GM19372 (cell line): ENCODE measurements around the gene ZC3H12C.
"Not testable (repeated sequence)": the region's sequence is repeated elsewhere in the genome, so short reads cannot be mapped to it uniquely, and the experiment has no call there.

ENCODE experiments used
- ATAC-seq: cut with Tn5 transposase; IDR thresholded peaks from one replicate; pipeline ENCODE4 v1.9.1; 2021; ENCODE audit warnings: mild to moderate bottlenecking, low read depth, moderate library complexity; ENCODE audit not compliant: unreplicated experiment

The ZC3H12C gene

GRCh38 chr11:110092515-110093406 is at the start of gene ZC3H12C:
Gene ZC3H12C, plus strand, starts transcription at chr11:110093392. Its CDS starts 20 bp downstream, at chr11:110093412.
- peak; percentile 57 for ATAC-seq

- ATAC-seq = no peak
These were observed 48.8 kb upstream of the ZC3H12C start for GRCh38 chr11:110044226-110044968.

DNA sequence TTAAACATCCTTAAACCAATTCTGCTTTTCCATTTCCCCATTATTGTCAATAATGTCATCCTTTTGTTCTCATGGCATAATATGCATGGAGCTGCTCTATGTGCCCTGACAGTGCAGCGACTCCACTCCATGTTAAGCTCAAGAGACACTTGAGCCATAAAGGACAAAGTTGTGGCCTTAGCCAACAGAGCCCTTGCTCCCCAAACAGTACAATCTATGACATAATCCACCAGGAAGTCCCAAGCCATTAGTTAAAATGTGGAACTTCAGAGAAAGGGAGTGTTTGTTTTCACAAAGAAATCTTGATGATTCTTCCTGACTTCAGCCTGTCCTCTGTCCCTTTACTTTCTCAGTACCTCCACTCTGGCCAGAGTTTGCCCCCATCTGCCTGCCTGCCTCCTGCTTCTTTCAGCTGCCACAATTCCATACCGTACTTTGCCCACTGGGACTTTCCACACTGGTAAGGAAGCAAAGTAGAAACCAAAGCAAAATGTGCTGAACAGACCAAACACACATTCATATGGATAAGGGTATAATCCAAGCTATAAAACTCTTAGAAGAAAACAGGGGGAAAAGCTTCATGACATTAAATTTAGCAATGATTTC is 46.3 kb upstream of the ZC3H12C start:
- ATAC-seq = no peak

DNA sequence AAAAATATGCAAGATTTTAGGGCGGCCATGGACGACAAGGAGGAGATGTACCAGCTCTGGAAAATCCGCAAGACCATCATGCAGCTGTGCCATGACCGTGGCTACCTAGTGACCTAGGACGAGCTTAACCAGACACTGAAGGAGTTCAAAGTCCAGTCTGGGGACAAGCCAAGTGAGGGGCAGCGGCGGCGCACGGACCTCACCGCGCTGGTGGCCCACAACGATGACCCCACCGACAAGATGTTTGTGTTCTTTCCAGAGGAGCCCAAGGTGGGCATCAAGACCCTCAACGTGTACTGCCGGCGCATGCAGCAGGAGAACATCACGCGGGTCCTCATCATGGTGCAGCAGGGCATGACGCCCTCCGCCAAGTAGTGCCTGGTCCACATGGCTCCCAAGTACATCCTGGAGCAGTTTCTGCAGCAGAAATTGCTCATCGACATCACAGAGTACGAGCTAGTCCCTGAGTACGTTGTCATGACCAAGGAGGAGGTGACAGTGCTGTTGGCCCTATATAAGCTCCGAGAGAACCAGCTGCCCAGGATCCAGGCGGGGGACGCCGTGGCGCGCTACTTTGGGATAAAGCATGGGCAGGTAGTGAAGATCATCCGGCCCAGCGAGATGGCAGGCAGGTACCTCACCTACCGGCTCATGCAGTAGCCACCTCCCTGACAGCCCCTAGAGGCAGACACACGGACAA is 43.5 kb upstream of the ZC3H12C start:
- ATAC-seq = no peak

DNA sequence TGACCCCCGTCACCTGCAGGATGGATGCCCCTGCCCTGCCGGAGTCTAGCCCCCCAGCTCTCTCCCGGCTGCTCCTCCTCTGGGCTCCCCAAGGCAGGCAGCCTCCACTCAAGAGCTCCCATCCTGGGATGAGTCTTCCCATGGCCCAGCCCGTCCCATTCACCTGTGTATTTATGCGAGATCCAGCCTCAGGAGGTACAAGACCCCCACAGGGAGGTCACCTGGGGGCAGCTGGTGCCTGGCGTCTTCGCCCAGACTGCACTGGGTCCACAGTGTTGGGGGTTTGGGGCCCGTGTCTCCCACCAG is 43.0 kb upstream of the ZC3H12C start:
- no peak for ATAC-seq

GRCh38 chr11:110053848-110054414 is 39.3 kb upstream of the ZC3H12C start:
- no peak for ATAC-seq

DNA sequence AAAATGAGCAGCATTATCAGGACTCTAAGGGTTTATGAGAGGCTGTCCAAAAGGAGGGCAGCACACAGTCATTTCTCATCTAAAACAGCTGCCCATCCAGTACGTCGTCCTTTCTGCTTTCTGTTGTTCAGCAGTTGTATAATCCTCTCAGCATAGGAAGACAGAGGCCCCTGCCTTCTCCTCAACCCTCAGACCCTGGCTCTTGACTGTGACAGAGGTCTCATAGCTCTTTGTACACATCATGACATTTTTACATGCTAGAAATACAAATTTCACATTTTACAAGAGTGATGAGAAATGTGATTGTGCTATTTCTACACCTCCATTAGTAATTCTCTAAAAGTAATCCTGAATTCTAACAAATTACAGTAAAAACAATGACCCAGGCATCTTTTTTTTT is 36.2 kb upstream of the ZC3H12C start:
- ATAC-seq = no peak

GRCh38 chr11:110059706-110060463 is 33.3 kb upstream of the ZC3H12C start:
- ATAC-seq = no peak

- ATAC-seq = no peak
These were observed 31.9 kb upstream of the ZC3H12C start for GRCh38 chr11:110061296-110061695.

DNA sequence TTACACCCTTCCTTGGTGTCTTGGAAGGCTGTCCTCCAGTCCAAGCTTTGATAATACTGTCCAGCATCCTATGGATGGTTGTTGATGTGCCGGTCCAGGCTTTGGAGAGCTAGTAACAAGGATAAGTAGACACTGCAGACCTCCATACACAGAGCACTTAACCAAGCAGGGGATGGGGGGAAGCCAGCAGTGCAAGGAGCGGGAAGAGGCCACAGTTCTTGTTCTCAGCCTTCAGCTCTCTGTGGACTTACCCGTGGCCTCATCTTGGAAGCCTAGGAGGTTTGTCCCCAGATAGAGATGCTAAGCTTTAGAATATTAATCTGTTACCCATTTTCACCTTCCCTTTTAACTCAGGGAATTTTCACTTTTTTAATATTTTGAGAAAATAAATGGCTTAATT is 30.9 kb upstream of the ZC3H12C start:
- no peak for ATAC-seq

- no peak for ATAC-seq
These were observed 28.0 kb upstream of the ZC3H12C start for GRCh38 chr11:110065189-110065588.

DNA sequence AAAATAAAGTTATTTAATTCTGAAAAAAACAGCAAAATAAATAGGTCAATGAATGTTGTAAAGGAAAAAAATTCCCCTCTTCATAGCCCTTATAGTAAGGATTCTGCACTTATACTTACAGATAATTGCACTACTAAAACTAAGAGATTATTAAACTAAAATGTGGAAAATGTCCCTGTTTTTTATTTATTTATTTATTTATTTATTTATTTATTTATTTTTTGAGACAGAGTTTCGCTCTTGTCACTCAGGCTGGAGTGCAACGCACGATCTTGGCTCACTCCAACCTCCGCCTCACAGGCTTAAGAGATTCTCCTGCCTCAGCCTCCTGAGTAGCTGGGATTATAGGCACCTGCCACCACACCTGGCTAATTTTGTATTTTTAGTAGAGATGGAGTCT is 25.2 kb upstream of the ZC3H12C start:
- ATAC-seq = not testable (repeated sequence)

- ATAC-seq = no peak
These were observed 23.9 kb upstream of the ZC3H12C start for GRCh38 chr11:110069158-110069737.

GRCh38 chr11:110070176-110070575 is 23.0 kb upstream of the ZC3H12C start:
- no peak for ATAC-seq

DNA sequence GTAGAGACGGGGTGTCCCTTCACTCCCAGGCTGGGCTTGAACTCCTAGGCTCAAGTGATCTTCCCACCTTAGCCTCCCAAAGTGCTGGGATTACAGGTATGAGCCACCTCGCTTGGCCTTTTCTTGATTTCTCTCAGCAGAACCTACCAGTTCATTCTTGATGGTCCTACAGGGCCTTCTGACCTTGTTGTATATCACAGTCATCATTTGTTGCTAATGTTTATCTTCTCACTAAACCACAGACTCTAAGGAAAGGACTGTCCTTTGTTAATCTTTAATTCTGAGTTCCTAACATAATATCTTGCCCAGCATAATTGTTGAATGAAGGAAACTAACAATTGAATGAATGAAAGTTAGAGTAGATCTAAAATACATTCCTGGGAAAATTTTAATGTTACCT is 22.0 kb upstream of the ZC3H12C start:
- no peak for ATAC-seq

DNA sequence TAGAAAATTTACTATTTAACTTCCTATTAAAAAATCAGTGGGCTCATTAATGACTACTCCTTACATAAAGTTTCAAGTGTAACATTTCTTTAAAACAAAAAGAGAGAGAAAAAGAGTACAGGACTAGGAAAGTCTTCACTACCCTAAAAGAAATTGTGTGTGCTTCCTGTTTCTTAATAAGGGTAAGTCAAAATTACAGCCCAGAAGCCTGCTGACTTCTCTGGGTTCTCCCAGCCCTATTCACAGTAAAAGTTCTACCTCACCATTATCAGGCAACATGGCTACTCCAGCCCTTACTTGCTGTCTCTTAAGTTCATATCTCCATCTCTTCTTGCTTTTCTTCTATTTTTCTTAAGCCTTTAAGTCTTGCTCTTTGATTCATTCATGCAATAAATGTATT is 20.3 kb upstream of the ZC3H12C start:
- no peak for ATAC-seq

- no peak for ATAC-seq
These were observed 18.7 kb upstream of the ZC3H12C start for GRCh38 chr11:110074499-110074898.

GRCh38 chr11:110075105-110075846 is 17.9 kb upstream of the ZC3H12C start:
- no peak for ATAC-seq

- ATAC-seq = no peak
These were observed 17.4 kb upstream of the ZC3H12C start for GRCh38 chr11:110075847-110076208.
